Small intestine (tissue), 7 donors: ENCODE data around the gene ARMC2. TPM values are rescaled to one million over a fixed set of nuclear protein-coding genes. Genes with fewer than 3 reads are reported as not detected.

Experiments
- DNase-seq, 2 donors: peaks; one replicate each; pipeline versions ENCODE4 v3.0.0 to v3.0.0-alpha.2; 2013
- FAIRE-seq: peaks from 2 replicates; lab custom pipeline; 2012; peaks lifted over from hg19 to GRCh38; lab: Jason Lieb, UNC
- H3K27ac ChIP-seq, 3 donors: one replicate each; pipeline ENCODE4 v1.5.1; 2013; ENCODE audit warnings: low read length in 2 of 3, mild to moderate bottlenecking in 2 of 3, control low read depth in 1 of 3, inconsistent platforms in 1 of 3, low read depth in 1 of 3, moderate library complexity in 1 of 3
- H3K27me3 ChIP-seq, 3 donors: one replicate each; pipeline ENCODE4 v1.6.1; 2013; ENCODE audit warnings: low read length in 3 of 3, inconsistent platforms in 1 of 3; ENCODE audit not compliant: control insufficient read depth in 3 of 3, insufficient read depth in 3 of 3
- H3K36me3 ChIP-seq, 3 donors: one replicate each; pipeline ENCODE4 v1.6.1; 2013; ENCODE audit warnings: low read length in 3 of 3, inconsistent platforms in 1 of 3, low read depth in 1 of 3, mild to moderate bottlenecking in 1 of 3, moderate library complexity in 1 of 3; ENCODE audit not compliant: control insufficient read depth in 3 of 3, insufficient read depth in 2 of 3
- H3K4me1 ChIP-seq, 3 donors: one replicate each; pipeline ENCODE4 v1.6.1; 2013; ENCODE audit warnings: low read length in 2 of 3, inconsistent platforms in 1 of 3, low read depth in 1 of 3, mild to moderate bottlenecking in 1 of 3, moderate library complexity in 1 of 3; ENCODE audit not compliant: control insufficient read depth in 3 of 3, insufficient read depth in 2 of 3
- H3K4me3 ChIP-seq, 3 donors: one replicate each; pipeline ENCODE4 v1.5.1; 2013; ENCODE audit warnings: low read length in 3 of 3, control low read depth in 1 of 3, inconsistent platforms in 1 of 3, low read depth in 1 of 3, mild to moderate bottlenecking in 1 of 3, moderate library complexity in 1 of 3
- H3K9me3 ChIP-seq, 2 donors: one replicate each; pipeline ENCODE4 v1.6.1; 2013; ENCODE audit warnings: low read depth in 1 of 2, low read length in 1 of 2; ENCODE audit not compliant: control insufficient read depth in 2 of 2, insufficient read depth in 1 of 2
- WGBS, 3 donors: extraction: QIAGEN DNeasy Blood & Tissue Kit; methylation state at CpG; one replicate each; pipeline ENCODE4 v1.1.7; 2013; 5-methylcytosine and 5-hydroxymethylcytosine counted together
- polyA plus RNA-seq, 4 donors: library from polyadenylated mRNA; stranded (reverse) in 3 of 4; unstranded in 1 of 4; fragments of 200-250 nt in 3 of 4; fragments of 120-200 nt in 1 of 4; gene quantifications; one replicate each; pipeline versions ENCODE4 v1.2.1 to v1.2.3, GENCODE V29; 2013
- donor health status: healthy with polysubstance abuse.
- donor health status: control.
- donor health status: control.
- donor health status: Bipolar disorder and iron deficiency.
- donor health status: healthy.

Gene ARMC2
- polyA plus RNA-seq, 4 donors: 0.22 to 4.1 (median 2.3) TPM

DNA sequence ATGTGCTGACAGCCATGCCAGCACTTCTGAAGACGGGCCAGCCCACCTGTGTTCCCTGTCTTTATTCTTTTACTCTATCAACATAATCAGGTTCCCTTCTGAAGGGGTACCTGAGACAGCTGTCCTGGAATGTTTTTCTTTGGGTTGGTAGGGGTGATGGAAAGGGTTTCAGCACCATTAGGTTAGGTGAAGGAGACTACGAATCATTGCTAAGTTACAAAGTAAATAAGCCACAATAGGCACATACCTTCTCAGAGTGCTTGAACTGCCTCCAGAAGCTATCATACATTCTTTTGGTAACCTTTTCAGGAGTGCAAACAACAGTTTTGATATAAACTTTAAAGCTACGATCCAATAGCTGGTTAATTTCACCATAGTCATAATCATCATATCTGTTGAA lies 140.1 kb downstream of the ARMC2 start:
- peaks cover 0 to 25% (median 3%) of the 10 kb centered on the region in 3 donors for H3K4me1 ChIP-seq
- H3K9me3 ChIP-seq: peaks cover 0 to 3% of the 10 kb centered on the region in 2 donors
- H3K4me3 ChIP-seq: no peak overlapping the region
- no peak overlapping the region for H3K27ac ChIP-seq
- FAIRE-seq: no peak
- no peak for DNase-seq
- 86 to 91% (median 90%) methylated on average over 3 of the region's 3 CpGs for WGBS, 3 donors
- no peaks in the 10 kb centered on the region for H3K27me3 ChIP-seq
- peaks cover 5 to 32% (median 13%) of the 10 kb centered on the region in 3 donors for H3K36me3 ChIP-seq

DNA sequence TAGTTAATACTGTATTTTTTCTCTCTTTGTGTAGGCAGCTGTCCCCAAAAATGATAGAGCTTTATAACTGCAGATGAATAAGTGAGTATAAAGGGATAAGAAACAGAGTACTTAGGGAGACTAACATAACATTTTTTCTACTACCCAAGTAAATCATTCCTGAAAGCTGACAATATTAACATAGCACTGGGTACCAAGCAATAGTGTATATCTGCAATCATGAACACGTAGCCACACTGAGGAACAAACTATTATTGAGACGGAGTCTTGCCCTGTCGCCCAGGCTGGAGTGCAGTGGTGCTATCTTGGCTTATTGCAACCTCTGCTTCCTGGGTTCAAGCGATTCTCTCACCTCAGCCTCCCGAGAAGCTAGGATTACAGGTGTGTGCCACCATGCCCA lies 140.5 kb downstream of the ARMC2 start:
- peaks cover 5 to 34% (median 14%) of the 10 kb centered on the region in 3 donors for H3K36me3 ChIP-seq
- H3K4me1 ChIP-seq: peaks cover 0 to 25% (median 3%) of the 10 kb centered on the region in 3 donors
- H3K4me3 ChIP-seq: no peak overlapping the region
- DNase-seq: no peak
- H3K27me3 ChIP-seq: no peaks in the 10 kb centered on the region
- peaks cover 0 to 3% of the 10 kb centered on the region in 2 donors for H3K9me3 ChIP-seq
- H3K27ac ChIP-seq: no peak overlapping the region
- no peak for FAIRE-seq
- WGBS, 3 donors: 95 to 99% (median 96%) methylated on average over 5 of the region's 5 CpGs

DNA sequence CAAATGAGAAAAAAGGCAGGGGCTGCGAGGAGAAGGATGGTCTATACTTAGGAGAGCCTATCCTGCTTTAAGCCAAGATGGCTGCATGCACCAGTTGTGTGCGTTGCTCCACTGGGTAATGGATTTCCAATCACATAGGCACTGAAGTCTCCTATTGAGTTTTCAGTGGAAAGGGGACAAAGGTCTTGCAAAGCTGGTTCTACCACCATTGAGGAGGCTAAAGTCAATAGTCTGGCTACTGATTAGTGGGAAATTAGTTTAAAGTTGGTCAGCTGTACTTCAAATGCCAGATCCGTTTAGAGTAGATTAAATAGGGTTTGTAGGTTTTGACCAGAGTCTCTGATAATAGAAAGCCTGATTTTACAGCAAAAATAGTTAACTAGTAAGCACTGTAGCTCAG lies 141.5 kb downstream of the ARMC2 start:
- 37 to 70% (median 46%) methylated on average over 3 of the region's 3 CpGs for WGBS, 3 donors
- peak; percentile 82 to 86 for DNase-seq
- Histone ChIP-seq H3K27me3 (no peaks in the 10 kb centered on the region), H3K9me3 (no peaks in the 10 kb centered on the region), H3K4me3 (no peak overlapping the region), H3K4me1 (peaks cover 0 to 25% (median 3%) of the 10 kb centered on the region in 3 donors), H3K27ac (peak overlapping the region in 1 of 3 donors; percentile 55), H3K36me3 (peaks cover 5 to 33% (median 16%) of the 10 kb centered on the region in 3 donors)
- no peak for FAIRE-seq

DNA sequence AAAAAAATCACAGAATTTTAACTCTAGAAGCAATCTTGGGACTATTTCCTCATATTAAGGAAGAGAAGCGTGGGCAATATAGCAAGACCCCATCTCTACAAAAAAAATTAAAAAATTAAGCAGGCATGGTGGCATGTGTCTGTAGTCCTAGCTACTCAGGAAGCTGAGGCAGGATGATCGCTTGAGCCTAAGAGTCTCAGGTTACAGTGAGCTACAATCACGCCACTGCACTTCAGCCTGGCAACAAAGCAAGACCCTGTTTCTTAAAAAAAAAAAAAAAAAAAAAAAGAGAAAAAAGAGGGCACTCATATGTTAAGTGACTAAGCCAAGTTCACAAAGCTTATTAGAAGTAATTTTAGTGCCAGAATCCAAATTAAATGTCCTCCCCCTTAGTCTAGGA lies 145.7 kb downstream of the ARMC2 start:
- H3K27me3 ChIP-seq: no peaks in the 10 kb centered on the region
- H3K36me3 ChIP-seq: peaks cover 2 to 27% (median 10%) of the 10 kb centered on the region in 3 donors
- FAIRE-seq (no peak), DNase-seq (no peak)
- no peak overlapping the region for H3K27ac ChIP-seq
- no peaks in the 10 kb centered on the region for H3K9me3 ChIP-seq
- H3K4me3 ChIP-seq: no peak overlapping the region
- peaks cover 0 to 15% (median 3%) of the 10 kb centered on the region in 3 donors for H3K4me1 ChIP-seq
- WGBS, 3 donors: 96 to 98% (median 97%) methylated on average over 3 of the region's 3 CpGs

DNA sequence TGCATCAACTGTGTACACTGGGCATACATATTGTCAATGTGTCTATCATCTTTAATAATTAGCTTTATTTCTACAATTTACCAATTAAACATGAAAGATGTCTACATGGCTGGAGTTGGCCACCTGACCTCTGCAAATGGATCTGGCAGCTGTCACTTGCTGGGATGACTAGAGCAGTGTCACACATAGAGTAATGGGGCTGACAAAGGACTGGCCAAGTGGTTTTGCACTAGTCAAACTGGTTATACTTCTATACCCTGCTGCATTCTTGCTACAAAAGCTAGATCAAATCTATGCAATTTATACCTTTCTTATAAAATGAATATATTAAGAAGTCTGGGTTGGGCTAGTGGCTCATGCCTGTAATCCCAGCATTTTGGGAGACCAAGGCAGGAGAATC lies 147.1 kb downstream of the ARMC2 start:
- H3K4me3 ChIP-seq: no peak overlapping the region
- DNase-seq: no peak
- H3K9me3 ChIP-seq: no peaks in the 10 kb centered on the region
- no peaks in the 10 kb centered on the region for H3K27me3 ChIP-seq
- peaks cover 0 to 10% (median 0%) of the 10 kb centered on the region in 3 donors for H3K4me1 ChIP-seq
- H3K27ac ChIP-seq: no peak overlapping the region
- peaks cover 4 to 22% (median 12%) of the 10 kb centered on the region in 3 donors for H3K36me3 ChIP-seq
- no peak for FAIRE-seq

DNA sequence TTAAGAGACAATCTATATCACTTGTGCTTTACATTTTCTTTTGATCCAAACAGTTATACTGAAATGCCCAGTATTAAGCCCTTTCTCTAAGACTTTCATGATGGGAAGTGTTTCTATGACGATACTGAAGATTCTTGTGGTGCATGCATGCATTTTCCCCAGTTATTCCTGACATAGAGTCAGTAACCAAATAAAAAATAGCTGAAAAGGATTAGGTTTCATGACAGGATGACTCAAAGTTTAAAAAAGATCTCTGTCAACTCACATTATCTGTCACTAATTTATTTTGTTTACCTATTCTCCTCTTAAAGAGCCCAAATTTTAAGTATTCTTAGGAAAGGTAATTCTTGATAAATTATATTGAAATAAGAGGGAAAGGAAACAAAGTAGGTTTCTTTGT lies 148.0 kb downstream of the ARMC2 start:
- Histone ChIP-seq H3K27me3 (no peaks in the 10 kb centered on the region), H3K4me3 (no peak overlapping the region), H3K27ac (no peak overlapping the region), H3K36me3 (peaks cover 3 to 18% (median 12%) of the 10 kb centered on the region in 3 donors), H3K4me1 (peaks cover 0 to 2% (median 0%) of the 10 kb centered on the region in 3 donors), H3K9me3 (no peaks in the 10 kb centered on the region)
- FAIRE-seq (no peak), DNase-seq (no peak)
- 94 to 100% (median 97%) methylated on average over 1 of the region's 1 CpG for WGBS, 3 donors

DNA sequence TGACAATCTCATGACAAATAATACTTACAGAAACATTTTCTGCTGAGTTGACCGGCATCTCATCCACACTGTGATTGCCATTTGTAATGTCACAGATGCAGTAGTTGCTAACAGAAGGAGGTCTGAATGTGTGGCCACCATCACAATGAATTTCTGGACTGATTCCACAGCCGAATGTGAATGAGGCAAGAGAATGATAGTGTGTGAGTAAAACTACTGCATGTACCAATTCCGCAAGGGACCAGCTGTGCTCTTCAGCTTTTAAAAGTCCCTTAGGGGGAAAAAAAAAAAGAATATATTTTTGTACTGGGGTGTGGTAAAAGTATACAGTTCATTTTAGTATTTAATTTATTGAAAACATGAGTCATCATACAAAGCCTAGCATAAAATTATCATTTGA lies 150.3 kb downstream of the ARMC2 start:
- Histone ChIP-seq H3K27me3 (no peaks in the 10 kb centered on the region), H3K27ac (no peak overlapping the region), H3K4me1 (peaks cover 0 to 8% (median 3%) of the 10 kb centered on the region in 3 donors), H3K9me3 (no peaks in the 10 kb centered on the region), H3K4me3 (no peak overlapping the region), H3K36me3 (peaks cover 4 to 12% (median 9%) of the 10 kb centered on the region in 3 donors)
- no peak for FAIRE-seq
- no peak for DNase-seq
- WGBS, 3 donors: 89 to 93% (median 92%) methylated on average over 3 of the region's 3 CpGs

DNA sequence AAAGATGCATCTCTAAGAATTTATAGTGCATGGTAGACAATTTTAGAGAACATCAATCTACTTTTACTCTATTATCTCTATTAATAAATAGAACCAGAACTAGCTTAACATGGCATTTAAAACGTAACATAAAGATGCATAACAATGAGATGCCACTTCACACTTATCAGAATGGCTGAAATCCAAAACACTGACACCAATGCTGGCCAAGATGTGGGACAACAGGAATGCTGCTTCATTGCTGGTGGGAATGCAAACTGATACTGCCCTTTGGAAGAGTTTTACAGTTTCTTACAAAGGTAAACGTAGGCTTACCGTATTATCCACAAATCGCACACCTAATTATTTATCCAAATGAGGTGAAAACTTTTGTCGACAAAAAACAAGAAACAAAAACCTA lies 151.2 kb downstream of the ARMC2 start:
- WGBS, 3 donors: 54 to 78% (median 76%) methylated on average over 5 of the region's 5 CpGs
- peaks cover 4 to 7% (median 7%) of the 10 kb centered on the region in 3 donors for H3K36me3 ChIP-seq
- DNase-seq (no peak), FAIRE-seq (no peak)
- H3K4me3 ChIP-seq: no peak overlapping the region
- peaks cover 0 to 8% (median 3%) of the 10 kb centered on the region in 3 donors for H3K4me1 ChIP-seq
- H3K27me3 ChIP-seq: no peaks in the 10 kb centered on the region
- no peaks in the 10 kb centered on the region for H3K9me3 ChIP-seq
- H3K27ac ChIP-seq: no peak overlapping the region

DNA sequence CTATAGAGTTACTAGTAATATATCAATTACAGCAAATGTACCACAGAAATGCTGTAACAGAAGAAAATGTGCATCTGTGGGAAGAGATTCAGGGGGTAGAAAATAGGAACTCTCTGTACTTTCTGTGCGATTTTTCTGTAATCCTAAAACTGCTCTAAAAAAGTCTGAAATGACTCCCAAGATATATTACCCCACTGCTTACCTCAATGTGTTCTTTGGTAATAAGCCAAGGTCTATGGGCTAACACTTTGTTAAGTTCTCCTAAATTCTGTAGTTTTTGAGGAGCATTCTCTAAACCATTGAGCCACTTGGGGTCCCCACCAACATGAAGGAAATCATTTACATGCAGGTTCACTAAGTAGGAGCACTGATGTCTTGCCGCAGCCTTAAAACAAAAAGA lies 152.1 kb downstream of the ARMC2 start:
- 59 to 69% (median 68%) methylated on average over 2 of the region's 2 CpGs for WGBS, 3 donors
- no peak overlapping the region for H3K27ac ChIP-seq
- H3K4me1 ChIP-seq: peaks cover 0 to 12% (median 3%) of the 10 kb centered on the region in 3 donors
- FAIRE-seq (no peak), DNase-seq (no peak)
- no peak overlapping the region for H3K4me3 ChIP-seq
- H3K27me3 ChIP-seq: no peaks in the 10 kb centered on the region
- H3K9me3 ChIP-seq: no peaks in the 10 kb centered on the region
- H3K36me3 ChIP-seq: peaks cover 3 to 7% (median 4%) of the 10 kb centered on the region in 3 donors
